GM12892 (cell line): ENCODE measurements around the gene CASP3.
"Not testable (repeated sequence)": the region's sequence is repeated elsewhere in the genome, so short reads cannot be mapped to it uniquely, and the experiment has no call there.

Source experiments
- DNase-seq: peaks from one replicate; pipeline ENCODE4 v3.0.0; 2011; ENCODE audit not compliant: insufficient read length
- FAIRE-seq: peaks from 2 replicates; lab custom pipeline; 2011; peaks lifted over from hg19 to GRCh38; lab: Jason Lieb, UNC
- POLR2A ChIP-seq: IDR thresholded peaks from 2 replicates; pipeline ENCODE4 v1.6.1; 2011; ENCODE audit warnings: low read depth, low read length, control low read depth
- POLR2AphosphoS5 ChIP-seq: IDR thresholded peaks from 2 replicates; pipeline ENCODE4 v1.6.1; 2011; ENCODE audit warnings: low read depth, low read length, control low read depth
- TAF1 ChIP-seq: IDR thresholded peaks from 2 replicates; pipeline ENCODE4 v1.6.1; 2011; ENCODE audit warnings: low read depth, mild to moderate bottlenecking, control low read depth, low read length, borderline replicate concordance

CASP3 gene

GRCh38 chr4:184675821-184676492 lies 26.7 kb upstream of the CASP3 start:
- TF ChIP-seq POLR2AphosphoS5 (no peak), POLR2A (no peak), TAF1 (no peak)
- no peak for DNase-seq
- FAIRE-seq = no peak

DNA sequence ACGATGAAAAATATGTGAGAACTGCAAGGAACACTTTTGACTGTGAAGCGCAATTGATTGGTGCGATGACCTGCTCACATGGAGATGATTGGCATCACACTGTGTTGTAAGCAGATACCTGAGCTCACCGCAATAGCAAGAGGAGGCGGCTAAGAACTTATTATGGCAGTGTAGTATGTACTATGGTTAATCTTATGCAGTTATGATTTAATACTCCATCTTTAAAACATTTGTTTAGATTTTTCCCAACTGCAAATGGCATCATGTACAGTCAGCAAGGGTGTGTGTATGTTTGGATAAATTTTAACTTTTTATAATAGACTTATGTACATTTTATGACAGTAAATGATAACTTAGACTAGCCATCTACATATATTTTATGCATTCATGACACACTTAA lies 25.8 kb upstream of the CASP3 start:
- no peak for TF ChIP-seq TAF1
- TF ChIP-seq POLR2AphosphoS5 = no peak
- TF ChIP-seq POLR2A = no peak
- DNase-seq = no peak
- no peak for FAIRE-seq

GRCh38 chr4:184674011-184674410 lies 24.8 kb upstream of the CASP3 start:
- no peak for TF ChIP-seq POLR2AphosphoS5
- no peak for TF ChIP-seq POLR2A
- no peak for TF ChIP-seq TAF1

DNA sequence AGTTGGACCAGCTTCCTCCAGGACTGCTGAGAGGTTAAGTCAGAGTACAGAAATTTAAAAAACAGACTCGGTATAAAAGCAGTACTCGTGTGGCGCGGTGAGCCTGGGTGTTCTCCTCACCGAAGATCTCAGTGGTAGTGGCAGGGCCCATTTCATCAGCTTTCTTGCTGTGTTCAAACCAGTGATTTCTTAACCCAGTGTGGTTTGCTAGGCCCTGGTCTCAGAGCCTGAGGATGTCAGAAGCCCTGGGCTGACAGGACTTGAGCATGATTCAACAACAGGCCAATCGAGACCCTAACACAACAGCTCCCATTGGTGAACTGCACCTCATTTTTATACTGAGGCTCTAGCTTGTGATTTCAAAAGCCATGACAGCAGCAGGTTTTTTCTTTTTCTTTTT lies 23.5 kb upstream of the CASP3 start:
- DNase-seq (no peak), FAIRE-seq (no peak)
- TF ChIP-seq POLR2A (no peak), POLR2AphosphoS5 (no peak), TAF1 (no peak)

More at GRCh38 chr4:184674011-184674410, 24.8 kb upstream of the CASP3 start:
- FAIRE-seq (no peak), DNase-seq (no peak)

- no peak for FAIRE-seq
- DNase-seq = no peak
- TF ChIP-seq POLR2AphosphoS5 (no peak), TAF1 (no peak), POLR2A (no peak)
Observed at GRCh38 chr4:184671101-184671500, 21.9 kb upstream of the CASP3 start.

DNA sequence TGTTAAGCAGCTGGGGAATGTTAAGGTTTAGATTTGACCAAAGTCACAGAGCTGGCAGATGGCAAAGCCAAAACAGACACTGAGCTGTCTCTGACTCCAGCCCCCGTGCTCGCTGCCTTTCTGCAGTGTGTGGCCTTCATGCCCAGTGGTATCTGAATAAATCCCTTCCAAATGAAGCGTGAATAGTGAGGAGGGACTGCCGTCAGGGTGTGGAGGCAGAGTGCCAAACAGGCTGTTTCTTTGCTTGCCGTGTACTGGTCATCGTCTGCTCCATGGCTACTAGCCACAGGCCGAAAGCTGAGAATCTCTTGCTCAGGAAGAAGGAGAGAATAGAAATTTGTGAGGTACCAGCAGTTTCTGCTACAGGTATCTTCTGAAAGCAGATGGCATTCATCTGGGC lies 20.0 kb upstream of the CASP3 start:
- FAIRE-seq = no peak
- TF ChIP-seq POLR2A (no peak), TAF1 (no peak), POLR2AphosphoS5 (no peak)
- DNase-seq = no peak

DNA sequence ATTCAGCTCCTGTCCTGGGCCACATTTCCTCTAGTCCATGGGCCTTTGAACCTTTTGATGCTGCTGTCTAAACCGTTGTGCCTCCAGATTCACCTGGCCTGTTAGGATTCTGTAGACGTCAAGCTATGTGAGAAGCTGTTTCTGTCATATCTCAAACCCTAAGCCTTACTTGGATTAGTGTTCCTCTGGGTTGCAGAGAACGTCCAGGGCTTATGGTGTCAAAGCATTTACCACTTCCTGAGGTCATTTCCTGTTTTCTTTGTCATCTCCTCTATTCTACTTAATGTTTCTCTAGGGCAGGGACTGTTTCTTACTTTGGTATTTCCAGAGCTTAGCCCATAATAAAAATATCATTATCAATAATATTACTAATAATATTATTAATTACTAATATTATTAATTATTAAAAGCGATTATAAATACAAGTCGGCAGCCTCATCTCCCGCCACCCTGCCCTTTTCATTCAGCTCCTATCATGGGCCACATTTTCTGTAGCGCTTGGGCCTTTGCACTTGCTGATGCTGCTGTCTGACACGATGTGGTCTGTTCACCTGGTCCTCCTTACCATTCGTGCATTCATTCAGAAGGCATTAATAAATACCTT lies 19.4 kb upstream of the CASP3 start:
- no peak for DNase-seq
- TF ChIP-seq POLR2AphosphoS5 (no peak), POLR2A (no peak), TAF1 (no peak)
- FAIRE-seq = no peak

GRCh38 chr4:184668096-184668495 lies 18.8 kb upstream of the CASP3 start:
- FAIRE-seq (no peak), DNase-seq (no peak)
- TF ChIP-seq POLR2AphosphoS5 (no peak), POLR2A (no peak), TAF1 (no peak)

GRCh38 chr4:184666670-184667069 lies 17.4 kb upstream of the CASP3 start:
- no peak for TF ChIP-seq TAF1
- TF ChIP-seq POLR2AphosphoS5 = no peak
- TF ChIP-seq POLR2A = no peak
- DNase-seq = no peak
- FAIRE-seq = no peak

DNA sequence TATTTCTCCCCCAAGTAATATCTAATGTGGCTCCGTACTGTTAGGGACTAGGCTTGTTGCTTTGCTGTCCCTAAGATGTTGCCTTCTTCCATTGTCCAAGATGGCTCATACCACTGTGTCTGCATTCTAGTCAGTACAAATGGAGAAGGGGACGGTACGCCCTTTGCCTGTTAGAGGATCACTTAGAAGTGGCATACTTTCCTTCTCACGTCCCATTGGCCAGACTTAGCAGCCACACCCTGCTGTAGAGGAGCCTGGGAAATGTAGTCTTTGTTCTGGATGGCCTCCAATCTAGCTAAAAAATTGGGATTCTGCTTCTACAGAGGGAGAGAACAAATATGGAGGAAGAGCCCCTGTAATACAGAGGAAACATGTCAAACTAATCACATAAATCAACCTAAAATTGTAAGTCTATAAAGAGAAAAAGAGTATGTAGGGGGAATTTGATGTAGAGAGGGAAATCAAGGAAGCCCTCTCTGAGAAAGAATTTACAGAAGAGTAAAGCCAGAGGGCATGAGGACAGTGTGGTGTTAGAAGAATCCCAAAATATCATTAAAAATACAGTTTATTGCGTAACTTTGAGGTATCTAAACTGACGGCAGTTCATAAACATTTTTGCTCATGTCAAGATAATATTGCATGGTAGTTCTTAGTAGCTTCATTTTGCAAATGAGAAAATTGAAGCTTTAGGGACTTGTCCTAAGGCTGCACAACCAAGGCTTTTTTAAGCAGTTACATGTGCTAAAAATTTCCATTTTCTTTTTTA lies 15.4 kb upstream of the CASP3 start:
- no peak for TF ChIP-seq TAF1
- no peak for TF ChIP-seq POLR2AphosphoS5
- DNase-seq (no peak), FAIRE-seq (peak; percentile 40)

- FAIRE-seq (no peak), DNase-seq (no peak)
- no peak for TF ChIP-seq POLR2AphosphoS5
- no peak for TF ChIP-seq POLR2A
- no peak for TF ChIP-seq TAF1
Observed at GRCh38 chr4:184662236-184662635, 13.0 kb upstream of the CASP3 start.

DNA sequence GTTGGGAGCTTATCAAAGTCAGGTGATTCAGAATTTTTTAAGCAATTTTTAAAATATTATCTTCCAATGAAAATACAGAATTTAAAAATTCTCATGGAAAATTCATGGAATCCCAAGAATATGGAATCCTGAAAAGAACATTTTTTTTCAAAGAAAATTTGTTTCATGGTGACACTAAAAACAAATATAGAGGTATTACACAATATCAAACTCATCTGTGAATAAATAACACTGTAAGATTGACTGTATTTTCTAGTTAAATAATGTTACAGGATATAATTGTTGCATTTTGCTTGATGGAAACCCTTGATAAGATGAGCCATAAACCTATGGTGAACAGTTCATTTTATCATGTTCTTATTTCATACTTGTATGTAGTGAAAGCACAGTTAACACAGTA lies 11.7 kb upstream of the CASP3 start:
- no peak for FAIRE-seq

GRCh38 chr4:184657820-184658219 lies 8.6 kb upstream of the CASP3 start:
- DNase-seq, FAIRE-seq: not testable (repeated sequence)

More for the DNA sequence above, 11.7 kb upstream of the CASP3 start:
- TF ChIP-seq POLR2AphosphoS5 (no peak), POLR2A (no peak)
- no peak for DNase-seq
